Liver (tissue), 1 donor: ENCODE measurements around the gene NAV2.
"Not testable (repeated sequence)": the region's sequence is repeated elsewhere in the genome, so short reads cannot be mapped to it uniquely, and the experiment has no call there.

Source experiments
- SP1 ChIP-seq: IDR thresholded peaks from 2 replicates; pipeline ENCODE4 v1.6.1; 2018; ENCODE audit warnings: antibody characterized with exemption, mild to moderate bottlenecking
- TAF1 ChIP-seq: conservative IDR thresholded peaks from 2 replicates; pipeline ENCODE4 v1.6.1; 2016; ENCODE audit warnings: antibody characterized with exemption, mild to moderate bottlenecking
- donor health status: healthy.

DNA sequence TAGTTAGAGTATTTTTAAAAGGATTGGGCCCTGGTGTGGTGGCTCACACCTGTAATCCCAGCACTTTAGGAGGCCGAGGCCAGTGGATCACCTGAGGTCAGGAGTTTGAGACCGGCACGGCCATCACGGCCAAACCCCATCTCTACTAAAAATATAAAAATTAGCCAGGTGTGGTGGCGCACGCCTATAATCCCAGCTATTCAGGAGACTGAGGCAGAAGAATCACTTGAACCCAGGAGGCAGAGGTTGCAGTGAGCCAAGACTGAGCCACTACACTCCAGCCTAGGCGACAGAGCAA, 415.8 kb downstream of the NAV2 start:
- TF ChIP-seq TAF1, SP1: not testable (repeated sequence)
